Lower lobe of right lung (tissue), 2 donors: ENCODE results near the gene FRMD4A. TPM values are rescaled to one million over a fixed set of nuclear protein-coding genes. Genes with fewer than 3 reads are reported as not detected.

Source experiments
- ATAC-seq, 2 donors: fragments of 200-7000 bp; cut with Tn5 transposase; one replicate each; pipeline ENCODE4 v1.9.1; 2020 to 2022; ENCODE audit warnings: mild to moderate bottlenecking in 2 of 2, moderate library complexity in 2 of 2
- DNase-seq: peaks from one replicate; pipeline ENCODE4 v3.0.0-alpha.2; 2020
- H3K27ac ChIP-seq: fragments of 200-600 bp; one replicate; pipeline ENCODE4 v1.8.0; 2022
- H3K27me3 ChIP-seq: fragments of 200-600 bp; one replicate; pipeline ENCODE4 v1.8.0; 2022; ENCODE audit warnings: low read depth
- H3K36me3 ChIP-seq: fragments of 200-600 bp; one replicate; pipeline ENCODE4 v1.8.0; 2022; ENCODE audit warnings: mild to moderate bottlenecking
- H3K4me1 ChIP-seq: fragments of 200-600 bp; one replicate; pipeline ENCODE4 v1.8.0; 2022
- H3K4me3 ChIP-seq: fragments of 200-600 bp; one replicate; pipeline ENCODE4 v1.8.0; 2022; ENCODE audit warnings: mild to moderate bottlenecking
- H3K9me3 ChIP-seq: fragments of 200-600 bp; one replicate; pipeline ENCODE4 v1.8.0; 2022
- CTCF ChIP-seq: fragments of 200-600 bp; IDR thresholded peaks from one replicate; pipeline ENCODE4 v1.8.0; 2022; ENCODE audit warnings: antibody characterized with exemption, mild to moderate bottlenecking
- intact Hi-C: fragments of 100-400 bp; cut with DNase I; formaldehyde crosslinking; loops from one replicate; pipeline ENCODE4 v1.11.0; 2022
- total RNA-seq: library from RNA; stranded (reverse); fragmentation: NEBNext Ultra II Directional; extraction: Animal tissue kit (Norgen Biotek cat#: 25700); gene quantifications from one replicate; pipeline ENCODE4 v1.2.1, GENCODE V29; 2021
- donor health status: DM: no; HTN: yes; CAD: no; lungs with severe emphysema.

Gene FRMD4A
- total RNA-seq, 1 donor from 2014 or later = 64.8 TPM

DNA sequence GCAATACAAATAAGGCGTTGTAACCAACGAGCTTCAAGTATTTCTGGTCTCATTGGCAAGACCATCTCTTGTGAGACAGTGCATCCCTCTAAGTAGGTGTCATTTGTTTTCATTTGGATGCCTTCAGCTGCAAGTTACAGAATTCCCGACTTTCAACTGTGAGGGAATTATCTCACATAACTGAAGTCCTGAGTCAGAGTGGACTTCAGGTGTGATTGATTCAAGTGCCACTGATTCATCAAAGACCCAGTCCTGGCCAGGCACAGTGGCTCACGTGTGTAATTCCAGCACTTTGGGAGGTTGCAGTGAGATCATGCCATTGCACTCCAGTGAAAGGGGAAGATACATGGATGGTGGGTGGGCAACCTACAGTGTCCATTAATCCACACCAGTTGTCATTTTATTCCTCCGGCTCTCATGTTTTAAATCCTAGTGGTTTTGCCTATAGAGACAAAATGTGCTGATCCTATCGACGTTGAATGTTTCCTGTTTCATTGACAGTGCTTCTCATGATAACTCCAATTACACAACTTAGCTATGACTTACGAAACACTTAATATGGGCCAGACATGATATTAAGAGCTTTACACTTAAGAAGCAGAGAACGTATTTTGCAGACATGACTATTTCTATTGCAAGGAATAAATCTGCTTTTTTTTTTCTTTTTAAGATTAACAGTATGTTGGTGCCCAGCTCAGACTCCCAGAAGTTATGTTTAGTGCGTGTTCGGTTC, 268.0 kb downstream of the FRMD4A start:
- Histone ChIP-seq H3K9me3 (no peaks in the 10 kb centered on the region), H3K27me3 (no peaks in the 10 kb centered on the region), H3K4me1 (peaks cover 10% of the 10 kb centered on the region), H3K27ac (peak overlapping the region; percentile 32), H3K36me3 (no peaks in the 10 kb centered on the region), H3K4me3 (no peak overlapping the region)
- no peak for DNase-seq
- peak; percentile 40 to 68 for ATAC-seq
- no peak for TF ChIP-seq CTCF
- intact Hi-C loops = no loop called here

- H3K27ac ChIP-seq = no peak overlapping the region
Measured at GRCh38 chr10:14060320-14061070, 270.2 kb downstream of the FRMD4A start.

DNA sequence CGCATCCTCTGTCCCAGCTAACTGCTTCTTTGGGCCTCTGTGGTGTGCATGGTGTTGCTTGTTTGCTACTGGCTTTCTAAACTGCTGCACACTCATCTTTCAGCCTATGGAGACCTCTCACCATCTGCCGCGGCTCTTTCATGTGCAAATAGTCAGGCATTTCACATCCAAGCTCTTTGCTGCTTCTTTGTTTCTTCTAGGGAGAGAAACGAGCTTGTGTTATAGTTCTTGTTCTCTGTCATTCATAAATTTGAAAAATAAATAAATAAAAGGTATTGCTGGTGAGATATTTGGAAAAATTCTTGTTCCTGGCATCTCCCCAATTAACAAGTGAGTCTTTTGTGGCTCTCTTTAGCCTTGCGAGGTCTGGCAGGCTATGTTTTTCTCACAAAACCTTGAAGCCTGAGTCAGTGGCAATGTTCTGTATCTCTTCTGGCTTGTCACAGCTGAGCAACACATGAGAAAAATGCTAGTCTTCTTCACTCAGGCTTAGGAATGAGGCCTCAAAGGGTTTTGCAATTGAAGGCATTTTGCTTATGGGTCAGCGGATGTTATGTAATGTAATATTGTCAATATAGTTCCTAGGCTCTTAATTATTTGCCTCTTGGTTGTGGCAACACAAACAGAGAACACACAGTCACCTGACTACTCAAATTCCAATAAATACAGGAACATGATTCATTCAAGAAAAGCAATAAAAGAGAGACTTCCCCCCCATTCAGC, 274.0 kb downstream of the FRMD4A start:
- ATAC-seq = peak; percentile 61 to 76
- intact Hi-C loops = no loop called here
- H3K4me1 ChIP-seq = peaks cover 10% of the 10 kb centered on the region
- H3K27ac ChIP-seq = peak overlapping the region; percentile 15
- no peaks in the 10 kb centered on the region for H3K27me3 ChIP-seq
- no peaks in the 10 kb centered on the region for H3K36me3 ChIP-seq
- TF ChIP-seq CTCF = no peak
- no peak for DNase-seq
- H3K4me3 ChIP-seq = no peak overlapping the region
- H3K9me3 ChIP-seq = no peaks in the 10 kb centered on the region

More at GRCh38 chr10:14060320-14061070, 270.2 kb downstream of the FRMD4A start:
- no peak for TF ChIP-seq CTCF
- H3K9me3 ChIP-seq = no peaks in the 10 kb centered on the region
- H3K27me3 ChIP-seq = no peaks in the 10 kb centered on the region
- intact Hi-C loops = no loop called here
- no peak overlapping the region for H3K4me3 ChIP-seq
- no peaks in the 10 kb centered on the region for H3K36me3 ChIP-seq
- DNase-seq = peak; percentile 65
- peak; percentile 45 to 57 for ATAC-seq
- H3K4me1 ChIP-seq = peaks cover 20% of the 10 kb centered on the region

- no peak for TF ChIP-seq CTCF
- Histone ChIP-seq H3K4me1 (peaks cover 10% of the 10 kb centered on the region), H3K27me3 (no peaks in the 10 kb centered on the region), H3K27ac (no peak overlapping the region), H3K4me3 (no peak overlapping the region), H3K9me3 (no peaks in the 10 kb centered on the region), H3K36me3 (no peaks in the 10 kb centered on the region)
- intact Hi-C loops = no loop called here
- no peak for ATAC-seq
- DNase-seq = no peak
Measured at GRCh38 chr10:14052931-14053330, 277.8 kb downstream of the FRMD4A start.

GRCh38 chr10:14050598-14050997, 280.1 kb downstream of the FRMD4A start:
- ATAC-seq = no peak
- no peak for DNase-seq
- Histone ChIP-seq H3K36me3 (no peaks in the 10 kb centered on the region), H3K27ac (no peak overlapping the region), H3K4me3 (no peak overlapping the region), H3K4me1 (no peaks in the 10 kb centered on the region), H3K9me3 (no peaks in the 10 kb centered on the region), H3K27me3 (no peaks in the 10 kb centered on the region)
- intact Hi-C loops = no loop called here
- no peak for TF ChIP-seq CTCF
